Gastrocnemius medialis (tissue), 4 donors: Measurements from ENCODE around the gene ADIPOR2.

Experiments
- POLR2A ChIP-seq, 2 donors: fragments of 450-650 bp; IDR thresholded peaks; one replicate each; pipeline ENCODE4 v1.6.1; 2017; ENCODE audit warnings: antibody characterized with exemption in 2 of 2, mild to moderate bottlenecking in 2 of 2, moderate library complexity in 2 of 2
- TF ChIP-seq, protein P1 (sequence below), 5 experiments: fragments of 450-650 bp in 3 of 5; fragments of 200-600 bp in 2 of 5; sonication (generic) in 2 of 5; IDR thresholded peaks in 4 of 5; conservative IDR thresholded peaks in 1 of 5; 1 replicate in 4 of 5; 2 replicates in 1 of 5; pipeline ENCODE4 v1.5.1; 2016 to 2019; ENCODE audit warnings: antibody characterized with exemption in 5 of 5, mild to moderate bottlenecking in 3 of 5, moderate library complexity in 3 of 5

DNA sequence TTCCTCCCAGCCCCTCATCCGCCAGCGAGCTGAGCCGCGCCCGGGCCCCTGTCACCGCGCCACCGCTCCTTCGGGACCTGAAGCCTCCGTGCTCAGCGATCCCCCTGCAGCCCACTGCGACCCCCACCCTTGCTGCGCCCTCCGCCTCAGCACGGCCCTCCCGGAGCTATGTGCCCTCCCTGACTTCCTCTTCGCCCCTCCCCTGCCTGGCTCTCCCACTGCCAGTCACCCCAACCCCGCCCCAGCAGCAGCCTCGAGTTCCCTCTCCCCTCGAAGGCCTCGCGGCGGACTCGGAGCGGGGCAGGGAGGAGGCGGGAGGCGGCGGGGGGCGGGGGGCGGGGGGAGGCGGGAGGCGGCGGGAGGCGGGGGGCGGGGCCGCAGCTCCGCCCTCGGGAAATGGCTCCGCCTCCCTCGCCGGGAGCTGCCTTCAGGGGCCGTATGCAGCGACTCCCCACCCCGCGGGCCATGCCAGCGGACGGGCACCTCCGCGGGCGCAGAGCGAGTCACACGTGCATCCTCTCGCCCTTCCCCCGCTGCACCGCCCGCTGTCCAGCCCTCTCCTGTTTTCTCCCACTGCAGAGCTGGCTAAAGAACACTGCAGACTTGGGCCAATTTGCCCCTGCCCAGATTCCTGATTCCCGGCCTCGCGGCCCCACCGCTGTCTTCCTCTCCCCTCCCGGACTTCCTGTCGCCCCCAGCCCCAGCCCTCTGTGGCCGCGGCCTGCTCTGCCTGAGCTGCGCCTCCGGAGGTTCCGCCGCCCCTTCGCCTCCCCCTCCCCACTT, 29.1 kb upstream of the ADIPOR2 start:
- TF ChIP-seq, protein P1, sequence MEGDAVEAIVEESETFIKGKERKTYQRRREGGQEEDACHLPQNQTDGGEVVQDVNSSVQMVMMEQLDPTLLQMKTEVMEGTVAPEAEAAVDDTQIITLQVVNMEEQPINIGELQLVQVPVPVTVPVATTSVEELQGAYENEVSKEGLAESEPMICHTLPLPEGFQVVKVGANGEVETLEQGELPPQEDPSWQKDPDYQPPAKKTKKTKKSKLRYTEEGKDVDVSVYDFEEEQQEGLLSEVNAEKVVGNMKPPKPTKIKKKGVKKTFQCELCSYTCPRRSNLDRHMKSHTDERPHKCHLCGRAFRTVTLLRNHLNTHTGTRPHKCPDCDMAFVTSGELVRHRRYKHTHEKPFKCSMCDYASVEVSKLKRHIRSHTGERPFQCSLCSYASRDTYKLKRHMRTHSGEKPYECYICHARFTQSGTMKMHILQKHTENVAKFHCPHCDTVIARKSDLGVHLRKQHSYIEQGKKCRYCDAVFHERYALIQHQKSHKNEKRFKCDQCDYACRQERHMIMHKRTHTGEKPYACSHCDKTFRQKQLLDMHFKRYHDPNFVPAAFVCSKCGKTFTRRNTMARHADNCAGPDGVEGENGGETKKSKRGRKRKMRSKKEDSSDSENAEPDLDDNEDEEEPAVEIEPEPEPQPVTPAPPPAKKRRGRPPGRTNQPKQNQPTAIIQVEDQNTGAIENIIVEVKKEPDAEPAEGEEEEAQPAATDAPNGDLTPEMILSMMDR (IDR thresholded peaks at IDR 0.05 in 4 of 5, conservative IDR thresholded peaks at IDR 0.05 in 1 of 5): no peak
- peak; percentile 57 to 69 for TF ChIP-seq POLR2A (IDR thresholded peaks at IDR 0.05)
